WTC11 (cell line): Measurements from ENCODE around the gene LRRC38. TPM values are rescaled to one million over a fixed set of nuclear protein-coding genes. Genes with fewer than 3 reads are reported as not detected.

Source experiments
- ATAC-seq: fragments of 200-7000 bp; cut with Tn5 transposase; 2 replicates; pipeline ENCODE4 v1.10.0; 2021; ENCODE audit warnings: mild to moderate bottlenecking, moderate library complexity
- CTCF ChIA-PET: fragments of 300-600 bp; sonication (Branson Sonifier 250); formaldehyde crosslinking; loops from one replicate; lab custom pipeline; 2021; ENCODE audit warnings: antibody characterized with exemption; lab: Charles Lee
- POLR2A ChIA-PET: fragments of 350-600 bp; sonication (Branson Sonifier 250); formaldehyde crosslinking; loops from one replicate; lab custom pipeline; 2021; ENCODE audit warnings: antibody characterized with exemption; lab: Charles Lee
- DNase-seq: peaks from one replicate; pipeline ENCODE4 v3.0.0; 2021; ENCODE audit warnings: low spot score
- H3K27ac Mint-ChIP-seq: 2 replicates; pipeline ENCODE4 v1.8.0; 2021; ENCODE audit warnings: mixed read lengths
- H3K27me3 Mint-ChIP-seq: 2 replicates; pipeline ENCODE4 v1.8.0; 2021; ENCODE audit warnings: low read depth, mild to moderate bottlenecking, moderate library complexity, mixed read lengths
- H3K36me3 Mint-ChIP-seq: 2 replicates; pipeline ENCODE4 v1.8.0; 2021; ENCODE audit warnings: mixed read lengths
- H3K4me1 Mint-ChIP-seq: 2 replicates; pipeline ENCODE4 v1.8.0; 2022; ENCODE audit warnings: mixed read lengths
- H3K4me3 Mint-ChIP-seq: 2 replicates; pipeline ENCODE4 v1.8.0; 2021; ENCODE audit warnings: mild to moderate bottlenecking, moderate library complexity, mixed read lengths
- H3K9me3 Mint-ChIP-seq: 2 replicates; pipeline ENCODE4 v1.8.0; 2021; ENCODE audit warnings: mixed read lengths
- E2F4 ChIP-seq: sonication (generic); formaldehyde crosslinking; IDR thresholded peaks from 2 replicates; pipeline ENCODE4 v1.8.1; 2022; ENCODE audit warnings: low read depth, mild to moderate bottlenecking, moderate library complexity, missing genetic modification reagents, borderline replicate concordance
- ETV6 ChIP-seq: sonication (generic); formaldehyde crosslinking; IDR thresholded peaks from 2 replicates; pipeline ENCODE4 v1.8.1; 2022; ENCODE audit warnings: mild to moderate bottlenecking, missing genetic modification reagents
- HMGA2 ChIP-seq: fragments of 250-450 bp; sonication (Bioruptor Pico); IDR thresholded peaks from 2 replicates; pipeline ENCODE4 v1.4.0; 2021; ENCODE audit warnings: mild to moderate bottlenecking, moderate library complexity
- IRF1 ChIP-seq: sonication (generic); formaldehyde crosslinking; IDR thresholded peaks from 2 replicates; pipeline ENCODE4 v1.8.0; 2023; ENCODE audit warnings: missing genetic modification reagents
- MXD4 ChIP-seq: fragments of 250-450 bp; sonication (Bioruptor Pico); IDR thresholded peaks from 2 replicates; pipeline ENCODE4 v1.8.0; 2021; ENCODE audit warnings: mild to moderate bottlenecking, moderate library complexity, borderline replicate concordance
- SMAD3 ChIP-seq: sonication (generic); formaldehyde crosslinking; IDR thresholded peaks from 2 replicates; pipeline ENCODE4 v1.8.0; 2022; ENCODE audit warnings: missing genetic modification reagents, mild to moderate bottlenecking, borderline replicate concordance
- SOX15 ChIP-seq: fragments of 250-450 bp; sonication (Bioruptor Pico); IDR thresholded peaks from 2 replicates; pipeline ENCODE4 v1.9.0; 2021; ENCODE audit warnings: mild to moderate bottlenecking
- ZBTB21 ChIP-seq: sonication (generic); formaldehyde crosslinking; IDR thresholded peaks from 2 replicates; pipeline ENCODE4 v1.8.1; 2023; ENCODE audit warnings: mild to moderate bottlenecking, missing genetic modification reagents, borderline replicate concordance
- ZNF121 ChIP-seq: sonication (generic); formaldehyde crosslinking; IDR thresholded peaks from 2 replicates; pipeline ENCODE4 v1.8.0; 2023; ENCODE audit warnings: missing genetic modification reagents
- ZNF138 ChIP-seq: sonication (generic); formaldehyde crosslinking; conservative IDR thresholded peaks from 2 replicates; pipeline ENCODE4 v1.8.1; 2022; ENCODE audit warnings: mild to moderate bottlenecking, moderate library complexity, missing genetic modification reagents
- ZNF416 ChIP-seq: fragments of 250-450 bp; sonication (Bioruptor Pico); IDR thresholded peaks from 2 replicates; pipeline ENCODE4 v1.9.0; 2021; ENCODE audit warnings: mild to moderate bottlenecking, inconsistent platforms
- ZNF423 ChIP-seq: fragments of 250-450 bp; sonication (Bioruptor Pico); IDR thresholded peaks from 2 replicates; pipeline ENCODE4 v2.1.2; 2022; ENCODE audit warnings: mild to moderate bottlenecking, moderate library complexity
- total RNA-seq: library from RNA; stranded (reverse); gene quantifications from 3 replicates; pipeline ENCODE4 v1.2.3, GENCODE V29; 2021
- TF ChIP-seq, protein P1 (sequence below): sonication (generic); formaldehyde crosslinking; IDR thresholded peaks from 2 replicates; pipeline ENCODE4 v1.8.1; 2022; ENCODE audit warnings: missing genetic modification reagents, borderline replicate concordance
- TF ChIP-seq, protein P2 (sequence below): sonication (generic); formaldehyde crosslinking; IDR thresholded peaks from 2 replicates; pipeline ENCODE4 v1.8.0; 2022; ENCODE audit warnings: mild to moderate bottlenecking, missing genetic modification reagents
- TF ChIP-seq, protein P3 (sequence below): fragments of 250-450 bp; sonication (Bioruptor Pico); IDR thresholded peaks from 2 replicates; pipeline ENCODE4 v1.9.0; 2021; ENCODE audit warnings: mild to moderate bottlenecking
- TF ChIP-seq, protein P4 (sequence below): sonication (generic); formaldehyde crosslinking; IDR thresholded peaks from 2 replicates; pipeline ENCODE4 v1.8.1; 2023; ENCODE audit warnings: mild to moderate bottlenecking, moderate library complexity, missing genetic modification reagents

Gene LRRC38
- total RNA-seq, 1 experiment from 2014 or later = 0.15 TPM

DNA sequence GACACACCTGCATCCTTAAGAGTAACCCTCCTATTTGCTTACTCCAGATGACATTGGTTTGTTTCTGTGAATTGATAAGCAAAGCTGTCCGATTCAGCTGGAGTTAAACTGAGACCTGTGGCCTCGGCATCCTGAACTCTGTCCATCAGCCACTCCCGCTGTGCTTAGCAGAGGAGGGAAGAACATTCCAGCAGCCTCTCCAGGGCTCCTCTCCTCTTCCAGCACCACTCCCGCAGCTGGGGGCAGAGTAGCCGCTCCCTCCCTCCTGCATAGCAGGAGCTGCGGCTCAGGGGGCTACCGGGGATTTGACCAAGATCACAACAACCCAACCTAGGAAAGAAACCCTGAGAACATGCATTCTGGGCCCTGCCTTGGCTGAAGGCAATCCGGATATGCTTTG, 8.8 kb downstream of the LRRC38 start:
- no peak overlapping the region for H3K27ac Mint-ChIP-seq
- peaks cover 12% of the 10 kb centered on the region for H3K27me3 Mint-ChIP-seq
- POLR2A ChIA-PET = no interaction called here
- no peaks in the 10 kb centered on the region for H3K36me3 Mint-ChIP-seq
- peaks cover 23% of the 10 kb centered on the region for H3K4me1 Mint-ChIP-seq
- CTCF ChIA-PET = interaction anchor here (0.9 to 2.4 kb wide), 3 partner anchors 8 to 12 kb away, joined by 3 to 10 read pairs (median 4); partner anchors contain the start of gene LRRC38
- no peak for TF ChIP-seq ZNF416 (CRISPR knock-in tag)
- TF ChIP-seq, protein P1, sequence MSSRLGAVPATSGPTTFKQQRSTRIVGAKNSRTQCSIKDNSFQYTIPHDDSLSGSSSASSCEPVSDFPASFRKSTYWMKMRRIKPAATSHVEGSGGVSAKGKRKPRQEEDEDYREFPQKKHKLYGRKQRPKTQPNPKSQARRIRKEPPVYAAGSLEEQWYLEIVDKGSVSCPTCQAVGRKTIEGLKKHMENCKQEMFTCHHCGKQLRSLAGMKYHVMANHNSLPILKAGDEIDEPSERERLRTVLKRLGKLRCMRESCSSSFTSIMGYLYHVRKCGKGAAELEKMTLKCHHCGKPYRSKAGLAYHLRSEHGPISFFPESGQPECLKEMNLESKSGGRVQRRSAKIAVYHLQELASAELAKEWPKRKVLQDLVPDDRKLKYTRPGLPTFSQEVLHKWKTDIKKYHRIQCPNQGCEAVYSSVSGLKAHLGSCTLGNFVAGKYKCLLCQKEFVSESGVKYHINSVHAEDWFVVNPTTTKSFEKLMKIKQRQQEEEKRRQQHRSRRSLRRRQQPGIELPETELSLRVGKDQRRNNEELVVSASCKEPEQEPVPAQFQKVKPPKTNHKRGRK = peak; percentile 93; the same call in 1 of the 2 replicates
- DNase-seq = peak; percentile 16
- no peaks in the 10 kb centered on the region for H3K9me3 Mint-ChIP-seq
- H3K4me3 Mint-ChIP-seq = no peak overlapping the region
- ATAC-seq = peak; percentile 70

GRCh38 chr1:13500806-13501205, 13.0 kb downstream of the LRRC38 start:
- Mint-ChIP-seq H3K4me1 (peaks cover 31% of the 10 kb centered on the region), H3K36me3 (no peaks in the 10 kb centered on the region), H3K4me3 (no peak overlapping the region), H3K27me3 (no peaks in the 10 kb centered on the region), H3K27ac (no peak overlapping the region), H3K9me3 (no peaks in the 10 kb centered on the region)
- ATAC-seq = no peak
- ChIA-PET POLR2A (no interaction called here), CTCF (no interaction called here)
- no peak for TF ChIP-seq ZNF138
- no peak for TF ChIP-seq HMGA2 (CRISPR knock-in tag)
- no peak for TF ChIP-seq ETV6 (CRISPR knock-in tag)
- no peak for TF ChIP-seq E2F4 (CRISPR knock-in tag)
- TF ChIP-seq ZNF121 (CRISPR knock-in tag) = no peak
- TF ChIP-seq, protein P2, sequence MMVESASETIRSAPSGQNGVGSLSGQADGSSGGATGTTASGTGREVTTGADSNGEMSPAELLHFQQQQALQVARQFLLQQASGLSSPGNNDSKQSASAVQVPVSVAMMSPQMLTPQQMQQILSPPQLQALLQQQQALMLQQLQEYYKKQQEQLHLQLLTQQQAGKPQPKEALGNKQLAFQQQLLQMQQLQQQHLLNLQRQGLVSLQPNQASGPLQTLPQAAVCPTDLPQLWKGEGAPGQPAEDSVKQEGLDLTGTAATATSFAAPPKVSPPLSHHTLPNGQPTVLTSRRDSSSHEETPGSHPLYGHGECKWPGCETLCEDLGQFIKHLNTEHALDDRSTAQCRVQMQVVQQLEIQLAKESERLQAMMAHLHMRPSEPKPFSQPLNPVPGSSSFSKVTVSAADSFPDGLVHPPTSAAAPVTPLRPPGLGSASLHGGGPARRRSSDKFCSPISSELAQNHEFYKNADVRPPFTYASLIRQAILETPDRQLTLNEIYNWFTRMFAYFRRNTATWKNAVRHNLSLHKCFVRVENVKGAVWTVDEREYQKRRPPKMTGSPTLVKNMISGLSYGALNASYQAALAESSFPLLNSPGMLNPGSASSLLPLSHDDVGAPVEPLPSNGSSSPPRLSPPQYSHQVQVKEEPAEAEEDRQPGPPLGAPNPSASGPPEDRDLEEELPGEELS (CRISPR knock-in tag) = no peak
- TF ChIP-seq, protein P3, sequence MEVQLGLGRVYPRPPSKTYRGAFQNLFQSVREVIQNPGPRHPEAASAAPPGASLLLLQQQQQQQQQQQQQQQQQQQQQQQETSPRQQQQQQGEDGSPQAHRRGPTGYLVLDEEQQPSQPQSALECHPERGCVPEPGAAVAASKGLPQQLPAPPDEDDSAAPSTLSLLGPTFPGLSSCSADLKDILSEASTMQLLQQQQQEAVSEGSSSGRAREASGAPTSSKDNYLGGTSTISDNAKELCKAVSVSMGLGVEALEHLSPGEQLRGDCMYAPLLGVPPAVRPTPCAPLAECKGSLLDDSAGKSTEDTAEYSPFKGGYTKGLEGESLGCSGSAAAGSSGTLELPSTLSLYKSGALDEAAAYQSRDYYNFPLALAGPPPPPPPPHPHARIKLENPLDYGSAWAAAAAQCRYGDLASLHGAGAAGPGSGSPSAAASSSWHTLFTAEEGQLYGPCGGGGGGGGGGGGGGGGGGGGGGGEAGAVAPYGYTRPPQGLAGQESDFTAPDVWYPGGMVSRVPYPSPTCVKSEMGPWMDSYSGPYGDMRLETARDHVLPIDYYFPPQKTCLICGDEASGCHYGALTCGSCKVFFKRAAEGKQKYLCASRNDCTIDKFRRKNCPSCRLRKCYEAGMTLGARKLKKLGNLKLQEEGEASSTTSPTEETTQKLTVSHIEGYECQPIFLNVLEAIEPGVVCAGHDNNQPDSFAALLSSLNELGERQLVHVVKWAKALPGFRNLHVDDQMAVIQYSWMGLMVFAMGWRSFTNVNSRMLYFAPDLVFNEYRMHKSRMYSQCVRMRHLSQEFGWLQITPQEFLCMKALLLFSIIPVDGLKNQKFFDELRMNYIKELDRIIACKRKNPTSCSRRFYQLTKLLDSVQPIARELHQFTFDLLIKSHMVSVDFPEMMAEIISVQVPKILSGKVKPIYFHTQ (CRISPR knock-in tag) = no peak
- TF ChIP-seq ZBTB21 (CRISPR knock-in tag) = no peak
- TF ChIP-seq IRF1 = no peak
- TF ChIP-seq, protein P4, sequence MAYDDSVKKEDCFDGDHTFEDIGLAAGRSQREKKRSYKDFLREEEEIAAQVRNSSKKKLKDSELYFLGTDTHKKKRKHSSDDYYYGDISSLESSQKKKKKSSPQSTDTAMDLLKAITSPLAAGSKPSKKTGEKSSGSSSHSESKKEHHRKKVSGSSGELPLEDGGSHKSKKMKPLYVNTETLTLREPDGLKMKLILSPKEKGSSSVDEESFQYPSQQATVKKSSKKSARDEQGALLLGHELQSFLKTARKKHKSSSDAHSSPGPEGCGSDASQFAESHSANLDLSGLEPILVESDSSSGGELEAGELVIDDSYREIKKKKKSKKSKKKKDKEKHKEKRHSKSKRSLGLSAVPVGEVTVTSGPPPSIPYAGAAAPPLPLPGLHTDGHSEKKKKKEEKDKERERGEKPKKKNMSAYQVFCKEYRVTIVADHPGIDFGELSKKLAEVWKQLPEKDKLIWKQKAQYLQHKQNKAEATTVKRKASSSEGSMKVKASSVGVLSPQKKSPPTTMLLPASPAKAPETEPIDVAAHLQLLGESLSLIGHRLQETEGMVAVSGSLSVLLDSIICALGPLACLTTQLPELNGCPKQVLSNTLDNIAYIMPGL (CRISPR knock-in tag) = no peak
- no peak for TF ChIP-seq SMAD3 (CRISPR knock-in tag)
- no peak for TF ChIP-seq ZNF423 (CRISPR knock-in tag)
- TF ChIP-seq SOX15 (CRISPR knock-in tag) = no peak
- TF ChIP-seq MXD4 (CRISPR knock-in tag) = no peak
- no peak for DNase-seq
